ENCODE measurements around the gene HSPA1A. TPM values are rescaled to one million over a fixed set of nuclear protein-coding genes. Genes with fewer than 3 reads are reported as not detected.

Gene HSPA1A
- polyA plus RNA-seq, 3 donors = 144 to 215 (median 200) TPM

DNA sequence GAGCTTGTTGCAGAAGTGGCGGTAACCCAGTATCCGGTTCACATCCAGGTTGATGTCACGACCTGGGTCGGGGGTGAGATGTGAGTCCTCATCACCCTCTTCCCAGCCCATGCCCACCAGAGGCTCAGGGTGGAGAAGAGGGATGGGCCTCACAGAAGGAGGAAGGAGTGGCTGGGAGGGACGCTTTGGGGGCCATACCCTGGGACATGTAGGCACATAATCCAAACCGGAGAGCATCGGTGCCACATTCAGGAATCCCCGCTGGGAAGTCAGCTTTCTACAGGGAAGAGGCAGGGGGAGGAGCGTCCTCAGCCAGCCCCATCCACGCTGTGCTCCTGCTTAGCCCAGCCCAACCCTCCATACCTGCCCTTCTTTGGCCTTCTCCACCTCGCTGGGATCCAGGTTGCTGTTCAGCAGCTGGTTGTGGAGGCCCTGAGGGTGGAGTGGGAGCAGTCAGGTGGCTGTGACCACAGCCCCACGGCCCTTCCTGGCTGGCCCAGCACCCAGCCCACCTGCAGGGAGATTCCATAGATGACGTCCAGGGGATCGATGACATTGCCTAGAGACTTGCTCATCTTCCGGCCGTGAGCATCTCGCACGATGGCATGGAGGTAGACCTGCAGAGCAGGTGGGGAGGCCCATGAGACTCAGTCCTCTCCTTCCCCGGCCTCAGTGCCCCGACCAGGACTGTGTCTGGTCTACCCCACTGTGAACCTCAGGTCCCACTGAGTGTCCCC is 34.7 kb upstream of the HSPA1A start:
- no peak overlapping the region for H3K9ac ChIP-seq (ENCODE audit: insufficient read depth, low read length, poor library complexity, severe bottlenecking)
- WGBS (ENCODE audit: insufficient coverage) = 92% methylated on average over 13 of the region's 20 CpGs
- TF ChIP-seq, protein P1, sequence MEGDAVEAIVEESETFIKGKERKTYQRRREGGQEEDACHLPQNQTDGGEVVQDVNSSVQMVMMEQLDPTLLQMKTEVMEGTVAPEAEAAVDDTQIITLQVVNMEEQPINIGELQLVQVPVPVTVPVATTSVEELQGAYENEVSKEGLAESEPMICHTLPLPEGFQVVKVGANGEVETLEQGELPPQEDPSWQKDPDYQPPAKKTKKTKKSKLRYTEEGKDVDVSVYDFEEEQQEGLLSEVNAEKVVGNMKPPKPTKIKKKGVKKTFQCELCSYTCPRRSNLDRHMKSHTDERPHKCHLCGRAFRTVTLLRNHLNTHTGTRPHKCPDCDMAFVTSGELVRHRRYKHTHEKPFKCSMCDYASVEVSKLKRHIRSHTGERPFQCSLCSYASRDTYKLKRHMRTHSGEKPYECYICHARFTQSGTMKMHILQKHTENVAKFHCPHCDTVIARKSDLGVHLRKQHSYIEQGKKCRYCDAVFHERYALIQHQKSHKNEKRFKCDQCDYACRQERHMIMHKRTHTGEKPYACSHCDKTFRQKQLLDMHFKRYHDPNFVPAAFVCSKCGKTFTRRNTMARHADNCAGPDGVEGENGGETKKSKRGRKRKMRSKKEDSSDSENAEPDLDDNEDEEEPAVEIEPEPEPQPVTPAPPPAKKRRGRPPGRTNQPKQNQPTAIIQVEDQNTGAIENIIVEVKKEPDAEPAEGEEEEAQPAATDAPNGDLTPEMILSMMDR (IDR thresholded peaks at IDR 0.05) = no peak
- H3K9me3 ChIP-seq (replicated peaks in 1 of 2; ENCODE audit: control insufficient read depth in 1 of 2, insufficient read depth in 1 of 2, low read length in 2 of 2) = no peaks in the 10 kb centered on the region
- Mint-ChIP-seq H3K4me3 (no peak overlapping the region), H3K36me3 (peaks cover 57 to 81% of the 10 kb centered on the region in 2 donors), H3K9me3 (no peaks in the 10 kb centered on the region), H3K27ac (peak overlapping the region in 2 of 7 donors; percentile 34 to 62), H3K27me3 (ENCODE audit: low read depth in 3 of 3) (peaks cover 2 to 3% (median 2%) of the 10 kb centered on the region in 3 donors), H3K4me1 (peaks cover 15% of the 10 kb centered on the region)
- no peak for DNase-seq
- no peaks in the 10 kb centered on the region for H3K27me3 ChIP-seq (ENCODE audit: control insufficient read depth in 2 of 2, insufficient read depth in 2 of 2, low read length in 2 of 2)
- intact Hi-C loops (cut with micrococcal nuclease) = no loop called here
- H3K4me3 ChIP-seq (replicated peaks in 1 of 3; ENCODE audit: low read depth in 2 of 3, low read length in 3 of 3) = no peak overlapping the region
- peaks cover 13 to 15% of the 10 kb centered on the region in 2 donors for H3K4me1 ChIP-seq (ENCODE audit: control insufficient read depth in 1 of 2, insufficient read depth in 2 of 2, low read length in 2 of 2)
- H3K27ac ChIP-seq (ENCODE audit: low read depth in 1 of 2, low read length in 2 of 2) = no peak overlapping the region
- peaks cover 70 to 78% of the 10 kb centered on the region in 2 donors for H3K36me3 ChIP-seq (replicated peaks in 1 of 2; ENCODE audit: control insufficient read depth in 1 of 2, insufficient read depth in 2 of 2, low read length in 2 of 2)
- no peaks in the 10 kb centered on the region for H3K79me2 ChIP-seq (ENCODE audit: insufficient read depth, low read length)
- H3K4me2 ChIP-seq (replicated peaks; ENCODE audit: extremely low read depth, low read length, poor library complexity, severe bottlenecking) = no peak overlapping the region
- H2AFZ ChIP-seq (ENCODE audit: insufficient read depth, low read depth, low read length, poor library complexity, severe bottlenecking) = no peak overlapping the region
- no peaks in the 10 kb centered on the region for H4K20me1 ChIP-seq (ENCODE audit: insufficient read depth, low read length)

- WGBS (ENCODE audit: insufficient coverage) = 93% methylated on average over 20 of the region's 23 CpGs
Measured at GRCh38 chr6:31781244-31782125, 33.9 kb upstream of the HSPA1A start.

More at GRCh38 chr6:31781244-31782125, 33.9 kb upstream of the HSPA1A start:
- peaks cover 70 to 86% of the 10 kb centered on the region in 2 donors for H3K36me3 ChIP-seq (replicated peaks in 1 of 2; ENCODE audit: control insufficient read depth in 1 of 2, insufficient read depth in 2 of 2, low read length in 2 of 2)
- peaks cover 0 to 3% (median 2%) of the 10 kb centered on the region in 3 donors for H3K27me3 Mint-ChIP-seq (ENCODE audit: low read depth in 3 of 3)
- H3K27me3 ChIP-seq (ENCODE audit: control insufficient read depth in 2 of 2, insufficient read depth in 2 of 2, low read length in 2 of 2) = no peaks in the 10 kb centered on the region
- H3K4me3 ChIP-seq (replicated peaks in 1 of 3; ENCODE audit: low read depth in 2 of 3, low read length in 3 of 3) = no peak overlapping the region
- no peaks in the 10 kb centered on the region for H3K9me3 ChIP-seq (replicated peaks in 1 of 2; ENCODE audit: control insufficient read depth in 1 of 2, insufficient read depth in 1 of 2, low read length in 2 of 2)
- intact Hi-C loops (cut with micrococcal nuclease) = no loop called here
- no peak overlapping the region for H3K4me2 ChIP-seq (replicated peaks; ENCODE audit: extremely low read depth, low read length, poor library complexity, severe bottlenecking)
- H2AFZ ChIP-seq (ENCODE audit: insufficient read depth, low read depth, low read length, poor library complexity, severe bottlenecking) = no peak overlapping the region
- peaks cover 60 to 88% of the 10 kb centered on the region in 2 donors for H3K36me3 Mint-ChIP-seq
- H3K4me1 ChIP-seq (ENCODE audit: control insufficient read depth in 1 of 2, insufficient read depth in 2 of 2, low read length in 2 of 2) = peaks cover 12 to 14% of the 10 kb centered on the region in 2 donors
- H4K20me1 ChIP-seq (ENCODE audit: insufficient read depth, low read length) = no peaks in the 10 kb centered on the region
- H3K4me1 Mint-ChIP-seq = peaks cover 13% of the 10 kb centered on the region
- DNase-seq = no peak
- H3K4me3 Mint-ChIP-seq = no peak overlapping the region
- H3K79me2 ChIP-seq (ENCODE audit: insufficient read depth, low read length) = no peaks in the 10 kb centered on the region
- H3K9ac ChIP-seq (ENCODE audit: insufficient read depth, low read length, poor library complexity, severe bottlenecking) = no peak overlapping the region
- H3K9me3 Mint-ChIP-seq = no peaks in the 10 kb centered on the region
- no peak overlapping the region for H3K27ac ChIP-seq (ENCODE audit: low read depth in 1 of 2, low read length in 2 of 2)
- TF ChIP-seq, protein P1 (IDR thresholded peaks at IDR 0.05) = no peak
- peak overlapping the region in 3 of 7 donors; percentile 34 to 58 (median 38) for H3K27ac Mint-ChIP-seq
